Smooth muscle cell (in vitro differentiated cells): ENCODE data around the gene ANAPC5. TPM values are rescaled to one million over a fixed set of nuclear protein-coding genes. Genes with fewer than 3 reads are reported as not detected.

Experiments
- DNase-seq: peaks from one replicate; lab custom pipeline; 2025; ENCODE audit not compliant: unreplicated experiment; lab: John Stamatoyannopoulos, UW
- H2AFZ ChIP-seq: fragments of 200-600 bp; sonication (generic); 2 replicates; pipeline ENCODE4 v1.6.0; 2016; ENCODE audit warnings: antibody characterized with exemption, low read depth, mild to moderate bottlenecking
- H3F3A ChIP-seq: fragments of 200-600 bp; sonication (generic); 2 replicates; pipeline ENCODE4 v1.6.0; 2017; ENCODE audit warnings: antibody characterized with exemption, low read depth
- H3K27ac ChIP-seq: fragments of 200-600 bp; sonication (generic); 2 replicates; pipeline ENCODE4 v1.5.1; 2016; ENCODE audit warnings: low read depth, mild to moderate bottlenecking
- H3K27me3 ChIP-seq: fragments of 200-600 bp; sonication (generic); 2 replicates; pipeline ENCODE4 v1.6.1; 2016; ENCODE audit warnings: low read depth, mild to moderate bottlenecking
- H3K36me3 ChIP-seq: fragments of 200-600 bp; sonication (generic); 2 replicates; pipeline ENCODE4 v1.5.1; 2016; ENCODE audit warnings: low read depth
- H3K4me1 ChIP-seq: fragments of 200-600 bp; sonication (generic); 2 replicates; pipeline ENCODE4 v1.5.1; 2016; ENCODE audit warnings: low read depth
- H3K4me2 ChIP-seq: fragments of 200-600 bp; sonication (generic); 2 replicates; pipeline ENCODE4 v1.6.0; 2016; ENCODE audit warnings: mild to moderate bottlenecking
- H3K4me3 ChIP-seq: fragments of 200-600 bp; sonication (generic); 2 replicates; pipeline ENCODE4 v1.5.1; 2016; ENCODE audit warnings: mild to moderate bottlenecking
- H3K79me2 ChIP-seq: fragments of 200-600 bp; sonication (generic); 2 replicates; pipeline ENCODE4 v1.6.0; 2016; ENCODE audit warnings: low read depth, mild to moderate bottlenecking
- H3K9ac ChIP-seq: fragments of 200-600 bp; sonication (generic); 2 replicates; pipeline ENCODE4 v1.6.0; 2016; ENCODE audit warnings: low read depth
- H3K9me3 ChIP-seq: fragments of 200-600 bp; sonication (generic); replicated peaks from 2 replicates; pipeline ENCODE4 v1.5.1; 2016; ENCODE audit warnings: low read depth
- H4K20me1 ChIP-seq: fragments of 200-600 bp; sonication (generic); 2 replicates; pipeline ENCODE4 v1.6.0; 2016; ENCODE audit warnings: low read depth
- WGBS: methylation state at CpG from one replicate; pipeline ENCODE4 v1.1.7; 2016; ENCODE audit warnings: low lambda C conversion rate; 5-methylcytosine and 5-hydroxymethylcytosine counted together
- polyA plus RNA-seq: library from polyadenylated mRNA; unstranded; fragments of >200 nt; fragmentation: Nextera tagmentation; extraction: Ambion mirVana; gene quantifications from 2 replicates; pipeline ENCODE4 v1.2.1, GENCODE V29; 2016
- total RNA-seq: library from RNA; depleted of rRNA; stranded (reverse); fragments of >200 nt; gene quantifications from 2 replicates; pipeline ENCODE4 v1.2.3, GENCODE V29; 2014
- TF ChIP-seq, protein P1 (sequence below): fragments of 200-600 bp; sonication (generic); IDR thresholded peaks from 2 replicates; pipeline ENCODE4 v1.5.1; 2017; ENCODE audit warnings: borderline replicate concordance, mild to moderate bottlenecking, antibody characterized with exemption; ENCODE audit not compliant: insufficient read depth, poor library complexity, severe bottlenecking

The ANAPC5 gene
- total and polyA plus RNA-seq, 2 experiments from 2014 or later = 109 to 121 TPM

DNA sequence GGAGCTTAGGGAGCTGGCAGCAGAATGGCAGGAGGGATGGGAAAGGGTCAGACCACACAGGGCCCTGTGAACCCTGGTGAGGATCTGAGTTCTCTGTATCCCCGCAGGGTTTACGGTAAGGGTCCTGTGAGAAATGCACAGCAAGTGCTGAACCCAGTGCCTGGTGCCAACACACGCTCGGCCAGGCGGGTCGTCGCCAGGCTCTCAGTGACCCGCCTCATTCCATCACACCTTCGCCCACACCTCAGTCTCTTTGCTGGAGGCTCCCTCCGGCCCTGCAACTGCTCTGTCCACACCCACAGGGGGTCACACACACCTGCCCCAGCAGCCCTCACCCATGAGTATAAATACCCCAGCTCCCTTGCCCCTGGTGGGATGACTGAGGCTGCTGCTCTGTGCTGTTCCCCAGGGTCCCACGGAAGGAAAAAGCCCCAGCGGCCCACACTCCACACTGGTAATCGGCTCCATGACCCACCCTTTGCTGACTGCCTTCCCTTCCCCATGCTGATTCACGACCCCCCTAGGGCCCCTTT lies 78.8 kb downstream of the ANAPC5 start:
- H3K4me3 ChIP-seq = no peak overlapping the region
- 93% methylated on average over 12 of the region's 14 CpGs for WGBS
- peaks cover 8% of the 10 kb centered on the region for H3K79me2 ChIP-seq
- no peaks in the 10 kb centered on the region for H3F3A ChIP-seq
- no peak overlapping the region for H3K9ac ChIP-seq
- no peak overlapping the region for H3K4me2 ChIP-seq
- no peak for DNase-seq
- no peak overlapping the region for H2AFZ ChIP-seq
- H3K27me3 ChIP-seq = no peaks in the 10 kb centered on the region
- H4K20me1 ChIP-seq = peaks cover 17% of the 10 kb centered on the region
- TF ChIP-seq, protein P1, sequence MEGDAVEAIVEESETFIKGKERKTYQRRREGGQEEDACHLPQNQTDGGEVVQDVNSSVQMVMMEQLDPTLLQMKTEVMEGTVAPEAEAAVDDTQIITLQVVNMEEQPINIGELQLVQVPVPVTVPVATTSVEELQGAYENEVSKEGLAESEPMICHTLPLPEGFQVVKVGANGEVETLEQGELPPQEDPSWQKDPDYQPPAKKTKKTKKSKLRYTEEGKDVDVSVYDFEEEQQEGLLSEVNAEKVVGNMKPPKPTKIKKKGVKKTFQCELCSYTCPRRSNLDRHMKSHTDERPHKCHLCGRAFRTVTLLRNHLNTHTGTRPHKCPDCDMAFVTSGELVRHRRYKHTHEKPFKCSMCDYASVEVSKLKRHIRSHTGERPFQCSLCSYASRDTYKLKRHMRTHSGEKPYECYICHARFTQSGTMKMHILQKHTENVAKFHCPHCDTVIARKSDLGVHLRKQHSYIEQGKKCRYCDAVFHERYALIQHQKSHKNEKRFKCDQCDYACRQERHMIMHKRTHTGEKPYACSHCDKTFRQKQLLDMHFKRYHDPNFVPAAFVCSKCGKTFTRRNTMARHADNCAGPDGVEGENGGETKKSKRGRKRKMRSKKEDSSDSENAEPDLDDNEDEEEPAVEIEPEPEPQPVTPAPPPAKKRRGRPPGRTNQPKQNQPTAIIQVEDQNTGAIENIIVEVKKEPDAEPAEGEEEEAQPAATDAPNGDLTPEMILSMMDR = no peak
- H3K4me1 ChIP-seq = no peaks in the 10 kb centered on the region
- H3K27ac ChIP-seq = no peak overlapping the region
- H3K9me3 ChIP-seq = no peaks in the 10 kb centered on the region
- H3K36me3 ChIP-seq = no peaks in the 10 kb centered on the region

DNA sequence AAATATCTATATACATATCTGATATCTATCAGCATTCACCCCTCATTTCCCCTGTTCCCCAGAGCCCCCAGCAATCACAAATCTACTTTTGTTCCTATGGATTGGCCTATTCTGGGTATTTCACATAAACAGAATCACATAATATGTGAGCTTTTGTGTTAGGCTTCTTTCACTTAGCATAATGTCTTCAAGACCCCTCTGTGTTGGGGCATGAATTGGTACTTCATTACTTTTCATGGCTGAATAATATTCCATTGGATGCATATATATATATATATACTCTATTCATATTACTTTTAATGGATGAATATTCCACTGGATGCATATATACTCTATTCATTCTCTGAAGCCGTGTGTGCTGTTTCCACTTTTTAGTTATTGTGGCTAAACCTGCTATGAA lies 84.4 kb downstream of the ANAPC5 start:
- H3K79me2 ChIP-seq = no peaks in the 10 kb centered on the region
- no peaks in the 10 kb centered on the region for H3K9me3 ChIP-seq
- DNase-seq = no peak
- no peak overlapping the region for H3K27ac ChIP-seq
- no peak overlapping the region for H2AFZ ChIP-seq
- H3K9ac ChIP-seq = no peak overlapping the region
- H3F3A ChIP-seq = no peaks in the 10 kb centered on the region
- no peaks in the 10 kb centered on the region for H3K36me3 ChIP-seq
- WGBS = 100% methylated on average over 1 of the region's 1 CpG
- H4K20me1 ChIP-seq = no peaks in the 10 kb centered on the region
- H3K4me3 ChIP-seq = no peak overlapping the region
- no peaks in the 10 kb centered on the region for H3K4me1 ChIP-seq
- H3K4me2 ChIP-seq = no peak overlapping the region
- TF ChIP-seq, protein P1 = no peak
- H3K27me3 ChIP-seq = no peaks in the 10 kb centered on the region

DNA sequence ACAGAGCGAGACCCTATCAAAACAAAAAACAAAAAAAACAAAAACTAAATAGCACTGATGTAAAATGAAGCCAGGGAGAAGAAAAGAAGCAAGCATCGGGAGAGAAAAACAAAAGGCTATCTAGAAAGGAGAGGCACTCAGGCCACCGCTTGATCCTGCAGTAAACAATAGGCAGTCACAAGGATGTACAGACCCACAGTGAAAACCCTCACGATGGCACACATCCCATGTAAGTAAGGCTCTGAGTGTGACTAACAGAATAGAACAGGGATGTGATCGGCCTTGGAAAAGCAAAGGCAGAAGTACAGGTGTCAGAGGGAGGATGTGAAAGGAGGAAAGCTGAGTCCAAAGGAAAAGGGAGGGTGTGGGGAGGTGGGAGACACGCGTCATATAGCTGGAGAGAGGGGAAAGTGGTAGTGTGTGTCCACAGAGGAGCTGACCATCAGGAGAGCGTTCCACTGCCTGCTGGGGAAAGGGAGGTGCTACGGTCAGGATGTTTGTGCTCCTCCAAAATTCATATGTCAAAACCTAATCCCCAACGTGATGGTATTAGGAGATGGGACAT lies 87.2 kb downstream of the ANAPC5 start:
- TF ChIP-seq, protein P1 = no peak
- Histone ChIP-seq H4K20me1 (no peaks in the 10 kb centered on the region), H3K27ac (no peak overlapping the region), H3K4me2 (no peak overlapping the region), H3F3A (no peaks in the 10 kb centered on the region), H3K9me3 (no peaks in the 10 kb centered on the region), H3K9ac (no peak overlapping the region), H3K36me3 (no peaks in the 10 kb centered on the region), H3K79me2 (no peaks in the 10 kb centered on the region), H3K4me1 (no peaks in the 10 kb centered on the region), H3K27me3 (no peaks in the 10 kb centered on the region), H2AFZ (no peak overlapping the region), H3K4me3 (no peak overlapping the region)
- no peak for DNase-seq
- 98% methylated on average over 10 of the region's 10 CpGs for WGBS

DNA sequence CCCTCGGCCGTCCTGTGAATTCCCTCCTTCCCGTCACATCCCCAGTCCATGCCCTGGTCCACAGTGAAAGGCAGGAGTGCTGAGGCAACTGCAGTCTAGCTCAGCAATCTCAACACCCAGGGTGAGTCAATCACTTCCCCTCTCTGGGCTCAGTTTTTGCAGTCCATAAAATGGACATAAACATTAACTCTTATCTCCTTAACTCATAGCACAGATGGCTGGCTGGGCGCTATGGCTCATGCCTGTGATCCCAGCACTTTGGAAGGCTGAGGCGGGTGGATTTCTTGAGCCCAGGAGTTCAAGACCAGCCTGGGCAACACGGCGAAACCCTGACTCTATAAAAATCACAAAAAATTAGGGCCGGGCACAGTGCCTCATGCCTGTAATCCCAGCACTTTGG lies 88.1 kb downstream of the ANAPC5 start:
- H3K36me3 ChIP-seq = no peaks in the 10 kb centered on the region
- H3K4me2 ChIP-seq = no peak overlapping the region
- H3K27ac ChIP-seq = no peak overlapping the region
- no peaks in the 10 kb centered on the region for H3K27me3 ChIP-seq
- TF ChIP-seq, protein P1 = no peak
- no peak overlapping the region for H3K4me3 ChIP-seq
- no peaks in the 10 kb centered on the region for H3K79me2 ChIP-seq
- no peak overlapping the region for H2AFZ ChIP-seq
- no peaks in the 10 kb centered on the region for H3K4me1 ChIP-seq
- 95% methylated on average over 8 of the region's 8 CpGs for WGBS
- H3K9me3 ChIP-seq = no peaks in the 10 kb centered on the region
- no peaks in the 10 kb centered on the region for H4K20me1 ChIP-seq
- no peaks in the 10 kb centered on the region for H3F3A ChIP-seq
- DNase-seq = no peak
- no peak overlapping the region for H3K9ac ChIP-seq
